C4-2B (cell line): ENCODE measurements around the gene ADSS2.

Experiments
- H3K27ac ChIP-seq: fragments of 450-650 bp; 2 replicates; pipeline ENCODE4 v1.5.1; 2017
- CTCF ChIP-seq: fragments of 450-650 bp; conservative IDR thresholded peaks from 2 replicates; pipeline ENCODE4 v1.5.1; 2017; ENCODE audit warnings: mild to moderate bottlenecking
- ZFX ChIP-seq: fragments of 450-650 bp; IDR thresholded peaks from 2 replicates; pipeline ENCODE4 v1.6.1; 2017

The ADSS2 gene

DNA sequence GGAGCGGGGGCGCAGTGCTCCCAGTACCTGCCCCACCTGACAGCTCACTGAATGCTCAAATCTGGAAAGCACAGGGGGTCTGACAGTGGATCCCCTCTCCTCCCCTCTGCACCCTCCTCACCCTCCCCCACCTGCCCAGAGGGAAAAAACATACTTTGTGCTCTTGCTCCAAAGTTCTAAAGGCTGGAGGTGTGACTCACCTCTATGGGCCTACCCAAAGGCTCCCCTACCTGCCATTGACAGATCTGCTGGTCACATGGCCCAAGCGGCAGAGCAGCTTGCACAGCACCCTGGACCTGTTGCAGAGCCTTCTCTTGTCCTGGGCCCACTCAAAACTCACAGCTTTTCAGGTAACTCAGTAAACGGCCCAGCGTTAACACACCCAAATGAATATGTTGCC, 55.7 kb downstream of the ADSS2 start:
- TF ChIP-seq CTCF (no peak), ZFX (no peak)

GRCh38 chr1:244394826-244395765, 56.6 kb downstream of the ADSS2 start:
- TF ChIP-seq CTCF (no peak), ZFX (no peak)
- H3K27ac ChIP-seq = no peak overlapping the region

More for the DNA sequence above, 55.7 kb downstream of the ADSS2 start:
- H3K27ac ChIP-seq = no peak overlapping the region

DNA sequence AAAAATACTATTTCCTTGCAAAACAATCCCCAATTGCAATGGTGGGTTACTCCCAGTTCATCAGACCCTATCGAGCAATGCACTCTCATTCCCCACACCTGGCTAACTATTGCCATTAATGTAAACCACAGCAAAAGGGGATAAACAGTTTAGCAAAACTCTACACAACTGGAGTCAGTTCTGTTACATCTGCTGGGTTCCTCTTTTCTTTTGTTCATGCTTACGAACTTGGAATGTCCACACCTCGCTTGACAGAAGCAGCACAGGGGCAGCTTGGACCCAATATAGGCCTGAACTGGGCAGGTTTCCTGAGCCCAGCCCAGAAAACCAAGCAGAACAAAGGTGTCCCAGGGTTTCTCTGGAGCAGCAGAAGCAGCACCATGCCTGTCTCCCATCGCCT, 57.4 kb downstream of the ADSS2 start:
- no peak overlapping the region for H3K27ac ChIP-seq
- TF ChIP-seq CTCF (no peak), ZFX (no peak)

- no peak for TF ChIP-seq ZFX
- no peak for TF ChIP-seq CTCF
- H3K27ac ChIP-seq = no peak overlapping the region
Observed at GRCh38 chr1:244393604-244394176, 58.0 kb downstream of the ADSS2 start.

DNA sequence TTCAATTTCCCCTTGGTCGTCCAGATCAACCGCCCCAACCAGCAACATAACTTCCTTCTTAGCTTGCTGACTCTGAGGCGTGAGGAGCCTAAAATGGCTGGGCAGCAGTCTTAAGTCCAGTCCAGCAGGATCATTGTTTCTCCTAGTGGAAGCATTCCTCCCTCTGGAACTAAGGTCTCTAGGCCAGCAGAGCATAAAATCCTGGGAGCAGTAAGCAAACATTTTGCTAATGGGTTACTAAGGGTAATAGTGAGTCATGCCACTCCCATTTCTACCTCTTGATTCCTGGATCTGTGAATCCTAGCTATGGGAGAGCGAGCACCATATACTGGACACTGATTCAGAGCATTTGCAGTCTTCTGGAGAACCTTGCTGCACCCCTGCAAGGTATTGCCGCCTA, 59.9 kb downstream of the ADSS2 start:
- no peak for TF ChIP-seq ZFX
- TF ChIP-seq CTCF = no peak
- no peak overlapping the region for H3K27ac ChIP-seq

- TF ChIP-seq CTCF = no peak
- no peak for TF ChIP-seq ZFX
- H3K27ac ChIP-seq = no peak overlapping the region
Observed at GRCh38 chr1:244388961-244389360, 62.7 kb downstream of the ADSS2 start.

DNA sequence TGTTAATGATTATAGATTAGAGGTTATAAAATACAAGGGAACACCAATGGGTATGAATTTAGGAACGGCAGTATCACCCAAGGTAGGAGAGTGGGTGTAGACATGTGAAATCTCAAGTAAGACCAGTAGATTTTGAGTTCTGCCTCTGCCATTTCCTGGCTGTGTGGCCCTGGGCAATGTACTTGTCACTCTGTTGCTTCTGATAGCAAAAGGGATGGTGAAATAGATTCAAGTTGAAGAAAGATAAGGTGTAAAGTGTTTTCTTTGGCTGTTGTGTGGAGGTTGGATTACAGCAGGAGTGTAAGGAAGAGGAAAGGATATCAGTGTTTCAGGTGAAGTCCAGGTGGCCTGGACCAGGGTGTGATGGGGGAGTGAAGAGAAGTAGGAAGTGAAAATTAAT, 64.3 kb downstream of the ADSS2 start:
- TF ChIP-seq CTCF (no peak), ZFX (no peak)
- H3K27ac ChIP-seq = no peak overlapping the region
